ENCODE results near the gene ZNF780A. TPM values are rescaled to one million over a fixed set of nuclear protein-coding genes. Genes with fewer than 3 reads are reported as not detected.

The ZNF780A gene
- total RNA-seq, 1 donor from 2014 or later, result 12.7 TPM

Other genes starting within 250 kb of the ZNF780A start
- 121 TPM for gene FBL, start 244.6 kb downstream of the ZNF780A start, total RNA-seq
- gene FCGBP, start 156.3 kb downstream of the ZNF780A start, total RNA-seq, result 108 TPM
- 85.5 TPM for gene PSMC4, start 119.8 kb downstream of the ZNF780A start, total RNA-seq
- 3.9 TPM for gene ZNF546, start 93.9 kb downstream of the ZNF780A start, total RNA-seq
- 11.4 TPM for gene ZNF780B, start 34.7 kb downstream of the ZNF780A start, total RNA-seq
- gene MAP3K10, start 100.5 kb upstream of the ZNF780A start, total RNA-seq, result 18.0 TPM
- gene TTC9B, start 127.4 kb upstream of the ZNF780A start, total RNA-seq, result not detected
- 0.39 TPM for gene CCNP, start 135.7 kb upstream of the ZNF780A start, total RNA-seq
- gene AKT2, start 194.4 kb upstream of the ZNF780A start, total RNA-seq, result 189 TPM

Measured in mesenteric fat pad (tissue), 1 donor.